ENCODE data around the gene ABLIM3. TPM values are rescaled to one million over a fixed set of nuclear protein-coding genes. Genes with fewer than 3 reads are reported as not detected.

ABLIM3 gene
- total and polyA plus RNA-seq, 2 of the 8 experiments (the other 6 are each of a cell fraction or from before 2014, with no cell fraction given), result 0.36 to 0.56 TPM

DNA sequence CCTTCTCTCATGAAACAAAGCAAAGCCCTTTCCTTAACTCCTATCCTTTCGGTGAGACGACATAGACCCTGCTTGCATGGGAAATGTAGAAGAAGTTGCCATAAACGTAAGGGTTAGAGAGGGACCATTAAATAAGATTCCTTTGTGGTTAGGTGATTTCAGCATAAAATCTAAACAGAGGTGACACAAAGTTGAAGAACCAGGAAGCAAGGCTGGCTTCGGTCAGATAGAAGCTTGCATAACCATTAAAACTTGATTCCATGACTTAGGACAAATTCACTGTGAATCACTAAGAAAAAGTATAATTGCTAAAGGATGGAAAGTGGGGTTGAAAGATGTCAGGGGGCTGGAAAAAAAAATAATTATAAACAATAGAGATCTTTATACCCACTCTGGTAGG, 30.9 kb upstream of the ABLIM3 start (continued):
- TF ChIP-seq RAD21 (IDR thresholded peaks at IDR 0.05 in 1 of 2, conservative IDR thresholded peaks at IDR 0.05 in 1 of 2; ENCODE audit: low read depth in 2 of 2, low read length in 2 of 2), result no peak
- TF ChIP-seq, protein P1, sequence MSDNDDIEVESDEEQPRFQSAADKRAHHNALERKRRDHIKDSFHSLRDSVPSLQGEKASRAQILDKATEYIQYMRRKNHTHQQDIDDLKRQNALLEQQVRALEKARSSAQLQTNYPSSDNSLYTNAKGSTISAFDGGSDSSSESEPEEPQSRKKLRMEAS (IDR thresholded peaks at IDR 0.05), result no peak
